GM23338 (cell line): ENCODE results near the gene BAHCC1. TPM values are rescaled to one million over a fixed set of nuclear protein-coding genes. Genes with fewer than 3 reads are reported as not detected.
A peak's percentile ranks its signal among the peaks of the same experiment; 100 is the strongest.

Experiments
- ATAC-seq: fragments of 200-7000 bp; cut with Tn5 transposase; 3 replicates; pipeline ENCODE4 v1.9.1; 2020
- DNase-seq: peaks from one replicate; pipeline ENCODE4 v3.0.0-alpha.2; 2015; ENCODE audit warnings: low spot score
- H2AFZ ChIP-seq: fragments of 200-600 bp; sonication (generic); 2 replicates; pipeline ENCODE4 v1.8.0; 2016; ENCODE audit warnings: antibody characterized with exemption, mild to moderate bottlenecking, moderate library complexity
- H3F3A ChIP-seq: fragments of 200-600 bp; sonication (generic); replicated peaks from 2 replicates; pipeline ENCODE4 v1.8.0; 2017; ENCODE audit warnings: antibody characterized with exemption, mixed run types, low read depth
- H3K27ac ChIP-seq: fragments of 200-600 bp; sonication (generic); 2 replicates; pipeline ENCODE4 v1.6.1; 2016; ENCODE audit warnings: low read depth
- H3K27me3 ChIP-seq: fragments of 200-600 bp; sonication (generic); 2 replicates; pipeline ENCODE4 v1.8.0; 2016; ENCODE audit warnings: mild to moderate bottlenecking, mixed run types, moderate library complexity; ENCODE audit not compliant: insufficient read depth
- H3K36me3 ChIP-seq: fragments of 200-600 bp; sonication (generic); 2 replicates; pipeline ENCODE4 v1.8.0; 2016; ENCODE audit warnings: mild to moderate bottlenecking; ENCODE audit not compliant: insufficient read depth
- H3K4me1 ChIP-seq: fragments of 200-600 bp; sonication (generic); 2 replicates; pipeline ENCODE4 v1.8.0; 2016; ENCODE audit warnings: mild to moderate bottlenecking, moderate library complexity; ENCODE audit not compliant: insufficient read depth
- H3K4me2 ChIP-seq: fragments of 200-600 bp; sonication (generic); 2 replicates; pipeline ENCODE4 v1.7.1; 2017; ENCODE audit warnings: mixed run types
- H3K4me3 ChIP-seq: fragments of 200-600 bp; sonication (generic); 2 replicates; pipeline ENCODE4 v1.6.1; 2016; ENCODE audit warnings: mixed run types
- H3K79me2 ChIP-seq: fragments of 200-600 bp; sonication (generic); replicated peaks from 2 replicates; pipeline ENCODE4 v1.8.0; 2017; ENCODE audit warnings: mild to moderate bottlenecking; ENCODE audit not compliant: insufficient read depth
- H3K9me2 ChIP-seq: fragments of 200-600 bp; sonication (generic); 2 replicates; pipeline ENCODE4 v1.8.0; 2017; ENCODE audit not compliant: insufficient read depth
- H4K20me1 ChIP-seq: fragments of 200-600 bp; sonication (generic); replicated peaks from 2 replicates; pipeline ENCODE4 v1.8.0; 2017; ENCODE audit warnings: mild to moderate bottlenecking; ENCODE audit not compliant: insufficient read depth
- H3K27ac Mint-ChIP-seq: 2 replicates; pipeline ENCODE4 v1.8.0; 2020; ENCODE audit warnings: inconsistent platforms, mild to moderate bottlenecking, moderate library complexity, mixed read lengths
- H3K27me3 Mint-ChIP-seq: 3 replicates; pipeline ENCODE4 v1.8.0; 2022; ENCODE audit warnings: low read depth, mild to moderate bottlenecking, moderate library complexity, mixed read lengths, inconsistent platforms; ENCODE audit not compliant: insufficient read depth, poor library complexity
- H3K36me3 Mint-ChIP-seq: 3 replicates; pipeline ENCODE4 v1.8.0; 2021; ENCODE audit warnings: low read depth, mild to moderate bottlenecking, inconsistent platforms, moderate library complexity, mixed read lengths
- H3K4me1 Mint-ChIP-seq: 3 replicates; pipeline ENCODE4 v1.8.0; 2020; ENCODE audit warnings: mild to moderate bottlenecking, inconsistent platforms, mixed read lengths
- H3K4me3 Mint-ChIP-seq: 3 replicates; pipeline ENCODE4 v1.8.0; 2021; ENCODE audit warnings: moderate library complexity, mild to moderate bottlenecking, inconsistent platforms, mixed read lengths
- H3K9me3 Mint-ChIP-seq: 3 replicates; pipeline ENCODE4 v1.8.0; 2020; ENCODE audit warnings: moderate library complexity, mild to moderate bottlenecking, inconsistent platforms, mixed read lengths
- CREB1 ChIP-seq: fragments of 250-450 bp; sonication (Bioruptor Pico); IDR thresholded peaks from 2 replicates; pipeline ENCODE4 v1.5.0; 2020; ENCODE audit warnings: low read depth, mild to moderate bottlenecking, moderate library complexity
- CTCF ChIP-seq, 2 experiments: fragments of 200-600 bp in 1 of 2; sonication (generic) in 1 of 2; conservative IDR thresholded peaks; 2 replicates each; pipeline versions ENCODE4 v1.5.1 to v1.6.1; 2016 to 2017; ENCODE audit warnings: antibody characterized with exemption in 2 of 2, low read depth in 2 of 2, mild to moderate bottlenecking in 2 of 2, moderate library complexity in 1 of 2
- ETS1 ChIP-seq: IDR thresholded peaks from 2 replicates; pipeline ENCODE4 v1.6.1; 2016; ENCODE audit warnings: antibody characterized with exemption
- EZH2 ChIP-seq: fragments of 200-600 bp; sonication (generic); IDR thresholded peaks from one replicate; pipeline ENCODE4 v1.8.0; 2017; ENCODE audit warnings: antibody characterized with exemption, mild to moderate bottlenecking, low read depth; ENCODE audit not compliant: unreplicated experiment
- EZH2phosphoT487 ChIP-seq: fragments of 200-600 bp; sonication (generic); IDR thresholded peaks from one replicate; pipeline ENCODE4 v1.8.1; 2018; ENCODE audit warnings: antibody characterized with exemption; ENCODE audit not compliant: unreplicated experiment
- JUNB ChIP-seq: IDR thresholded peaks from one replicate; pipeline ENCODE4 v1.6.1; 2016; ENCODE audit warnings: antibody characterized with exemption; ENCODE audit not compliant: unreplicated experiment
- NANOG ChIP-seq: IDR thresholded peaks from 2 replicates; pipeline ENCODE4 v1.6.1; 2016; ENCODE audit warnings: antibody characterized with exemption, borderline replicate concordance
- POLR2AphosphoS5 ChIP-seq: IDR thresholded peaks from 2 replicates; pipeline ENCODE4 v1.6.1; 2016; ENCODE audit warnings: antibody characterized with exemption, low read depth
- REST ChIP-seq: IDR thresholded peaks from one replicate; pipeline ENCODE4 v1.6.1; 2018; ENCODE audit warnings: antibody characterized with exemption; ENCODE audit not compliant: unreplicated experiment
- STAT1 ChIP-seq: IDR thresholded peaks from one replicate; pipeline ENCODE4 v1.6.1; 2016; ENCODE audit warnings: antibody characterized with exemption; ENCODE audit not compliant: unreplicated experiment
- ZNF114 ChIP-seq: fragments of 250-450 bp; sonication (Bioruptor Pico); IDR thresholded peaks from 2 replicates; pipeline ENCODE4 v1.5.0; 2020; ENCODE audit warnings: mild to moderate bottlenecking, moderate library complexity
- ZNF331 ChIP-seq: fragments of 250-450 bp; sonication (Bioruptor Pico); IDR thresholded peaks from 2 replicates; pipeline ENCODE4 v1.5.0; 2020; ENCODE audit warnings: low read depth, mild to moderate bottlenecking, moderate library complexity
- ZNF462 ChIP-seq: fragments of 250-450 bp; sonication (Bioruptor Pico); IDR thresholded peaks from 2 replicates; pipeline ENCODE4 v1.5.0; 2020; ENCODE audit warnings: mild to moderate bottlenecking, moderate library complexity
- polyA plus RNA-seq: library from polyadenylated mRNA; unstranded; fragments of >200 nt; fragmentation: Nextera tagmentation; extraction: Ambion mirVana; gene quantifications from 2 replicates; pipeline ENCODE4 v1.2.1, GENCODE V29; 2016
- total RNA-seq: library from RNA; depleted of rRNA; stranded (reverse); fragments of >200 nt; shearing (Covaris generic); gene quantifications from 2 replicates; pipeline ENCODE4 v1.2.3, GENCODE V29; 2014

The BAHCC1 gene
- total and polyA plus RNA-seq, 2 experiments from 2014 or later: 0.24 to 1.1 TPM

DNA sequence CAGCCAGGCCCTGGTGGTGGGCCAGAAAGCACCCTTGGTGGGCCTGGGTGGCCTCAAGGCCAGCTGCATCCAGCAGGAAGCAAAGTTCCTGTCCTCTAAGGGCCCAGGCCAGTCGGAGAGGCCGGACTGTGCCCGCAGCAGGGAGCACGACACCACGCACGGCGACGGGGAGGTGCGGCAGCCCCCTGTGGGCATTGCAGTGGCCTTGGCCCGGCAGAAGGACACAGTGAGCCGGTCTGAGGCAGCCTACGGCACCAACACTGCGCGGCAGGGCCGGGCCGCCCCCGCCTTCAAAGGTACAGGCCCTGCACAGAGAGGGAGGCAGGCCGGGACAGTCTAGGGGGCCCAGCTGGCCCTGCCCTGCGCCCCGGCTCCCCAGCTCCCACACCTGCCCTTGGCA is 48.0 kb downstream of the BAHCC1 start (continued):
- TF ChIP-seq ZNF462 (CRISPR knock-in tag) (no peak), NANOG (no peak)

DNA sequence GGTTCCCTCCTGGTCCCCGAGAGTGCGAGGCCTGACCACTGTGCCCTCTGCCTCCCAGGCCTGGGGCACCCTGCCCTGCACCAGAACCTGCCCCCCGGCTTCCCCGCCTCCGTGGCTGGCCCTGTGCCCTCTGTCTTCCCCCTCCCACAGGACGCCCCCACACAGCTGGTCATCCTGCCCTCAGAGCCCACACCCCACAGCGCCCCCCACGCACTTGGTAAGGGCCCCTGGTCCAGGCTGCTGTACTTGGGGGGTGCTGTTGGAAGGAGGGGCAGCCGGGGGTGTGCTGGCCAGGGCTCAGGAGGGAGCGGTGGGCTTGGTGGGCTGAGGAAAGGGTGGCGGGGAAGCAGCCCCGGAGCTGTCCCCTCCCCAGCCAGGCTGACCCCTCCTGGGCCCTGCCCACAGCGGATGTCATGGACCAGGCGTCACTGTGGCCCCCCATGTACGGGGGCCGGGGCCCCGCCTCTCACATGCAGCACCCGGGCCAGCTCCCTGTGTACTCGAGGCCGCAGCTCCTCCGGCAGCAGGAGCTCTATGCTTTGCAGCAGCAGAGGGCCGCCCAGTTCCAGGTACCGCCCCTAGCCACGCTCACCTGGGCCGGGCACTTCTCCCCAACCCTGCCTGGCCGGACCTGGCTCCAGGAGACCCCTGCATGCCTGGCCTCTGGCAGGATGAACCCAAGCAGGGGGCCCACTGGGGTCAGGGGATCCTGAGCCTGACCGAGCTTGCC is 49.5 kb downstream of the BAHCC1 start:
- Mint-ChIP-seq H3K27ac (no peak overlapping the region), H3K4me3 (no peak overlapping the region)
- no peaks in the 10 kb centered on the region for H3K79me2 ChIP-seq

More for the DNA sequence above, 49.5 kb downstream of the BAHCC1 start:
- H3F3A ChIP-seq: no peaks in the 10 kb centered on the region
- H3K27me3 Mint-ChIP-seq: peaks cover 10% of the 10 kb centered on the region
- no peak overlapping the region for H3K27ac ChIP-seq
- H3K4me2 ChIP-seq: no peak overlapping the region
- H3K4me1 ChIP-seq: peaks cover 5% of the 10 kb centered on the region; the same call in 1 of the 2 replicates
- TF ChIP-seq REST (no peak), STAT1 (no peak), POLR2AphosphoS5 (no peak), ETS1 (no peak), JUNB (no peak), ZNF114 (CRISPR knock-in tag) (no peak), ZNF331 (CRISPR knock-in tag) (no peak), EZH2phosphoT487 (no peak), CREB1 (CRISPR knock-in tag) (no peak), CTCF (conservative IDR thresholded peaks at IDR 0.05; ENCODE audit: low read depth in 2 of 2) (no peak), EZH2 (no peak), NANOG (no peak)
- H3K36me3 ChIP-seq: no peaks in the 10 kb centered on the region
- H3K27me3 ChIP-seq: no peaks in the 10 kb centered on the region
- no peaks in the 10 kb centered on the region for H4K20me1 ChIP-seq
- H3K9me3 Mint-ChIP-seq: no peaks in the 10 kb centered on the region
- no peaks in the 10 kb centered on the region for H3K9me2 ChIP-seq
- no peak overlapping the region for H2AFZ ChIP-seq
- H3K4me3 ChIP-seq: no peak overlapping the region
- no peaks in the 10 kb centered on the region for H3K36me3 Mint-ChIP-seq
- DNase-seq: no peak
- H3K4me1 Mint-ChIP-seq: no peaks in the 10 kb centered on the region
- peak; percentile 42 for ATAC-seq
